ENCODE data around the gene KIR3DL3.

DNA sequence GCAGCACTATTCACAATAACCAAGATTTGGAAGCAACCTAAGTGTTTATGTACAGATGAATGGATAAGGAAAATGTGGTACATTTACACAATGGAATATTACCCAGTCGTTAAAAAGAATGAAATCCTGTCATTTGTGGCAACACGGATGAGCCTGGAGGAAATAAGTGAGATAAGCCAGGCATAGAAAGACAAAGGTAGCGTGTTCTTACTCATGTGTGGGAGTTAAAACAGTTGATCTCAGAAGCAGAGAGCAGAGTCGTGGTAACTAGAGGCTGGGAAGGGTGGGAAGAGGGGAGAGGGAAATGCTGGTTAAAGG is 32.0 kb upstream of the KIR3DL3 start:
- no peak for TF ChIP-seq EZH2 (IDR thresholded peaks at IDR 0.05; ENCODE audit: low read length, unreplicated experiment)
- TF ChIP-seq, protein P1, sequence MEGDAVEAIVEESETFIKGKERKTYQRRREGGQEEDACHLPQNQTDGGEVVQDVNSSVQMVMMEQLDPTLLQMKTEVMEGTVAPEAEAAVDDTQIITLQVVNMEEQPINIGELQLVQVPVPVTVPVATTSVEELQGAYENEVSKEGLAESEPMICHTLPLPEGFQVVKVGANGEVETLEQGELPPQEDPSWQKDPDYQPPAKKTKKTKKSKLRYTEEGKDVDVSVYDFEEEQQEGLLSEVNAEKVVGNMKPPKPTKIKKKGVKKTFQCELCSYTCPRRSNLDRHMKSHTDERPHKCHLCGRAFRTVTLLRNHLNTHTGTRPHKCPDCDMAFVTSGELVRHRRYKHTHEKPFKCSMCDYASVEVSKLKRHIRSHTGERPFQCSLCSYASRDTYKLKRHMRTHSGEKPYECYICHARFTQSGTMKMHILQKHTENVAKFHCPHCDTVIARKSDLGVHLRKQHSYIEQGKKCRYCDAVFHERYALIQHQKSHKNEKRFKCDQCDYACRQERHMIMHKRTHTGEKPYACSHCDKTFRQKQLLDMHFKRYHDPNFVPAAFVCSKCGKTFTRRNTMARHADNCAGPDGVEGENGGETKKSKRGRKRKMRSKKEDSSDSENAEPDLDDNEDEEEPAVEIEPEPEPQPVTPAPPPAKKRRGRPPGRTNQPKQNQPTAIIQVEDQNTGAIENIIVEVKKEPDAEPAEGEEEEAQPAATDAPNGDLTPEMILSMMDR (conservative IDR thresholded peaks at IDR 0.05; ENCODE audit: low read depth, low read length) = no peak
- TF ChIP-seq EZH2phosphoT487 (IDR thresholded peaks at IDR 0.05; ENCODE audit: borderline replicate concordance, low read length) = no peak

All from PC-3 (cell line).